Activated CD4-positive, alpha-beta T cell treated with anti-CD3 and anti-CD28 coated beads, Interleukin-2, amount 50 U/mL, for 1 hour (primary cell): ENCODE measurements around the gene SLC39A9.
"Not testable (repeated sequence)": the region's sequence is repeated elsewhere in the genome, so short reads cannot be mapped to it uniquely, and the experiment has no call there.

Source experiments
- DNase-seq: peaks from one replicate; pipeline ENCODE4 v3.0.0-alpha.2; 2020

SLC39A9 gene

GRCh38 chr14:69479696-69480095, 81.2 kb downstream of the SLC39A9 start:
- DNase-seq = no peak

GRCh38 chr14:69480136-69480535, 81.6 kb downstream of the SLC39A9 start:
- no peak for DNase-seq

- no peak for DNase-seq
Observed at GRCh38 chr14:69481815-69482568, 83.5 kb downstream of the SLC39A9 start.

GRCh38 chr14:69483765-69484443, 85.4 kb downstream of the SLC39A9 start:
- DNase-seq = no peak

- DNase-seq = no peak
Observed at GRCh38 chr14:69484444-69485314, 86.2 kb downstream of the SLC39A9 start, which contains the start of gene PLEKHD1. PLEKHD1 (plus strand) TSS chr14:69484728; CDS start chr14:69484966, 238 bp downstream.

- DNase-seq = no peak
Observed at GRCh38 chr14:69485315-69485660, 86.8 kb downstream of the SLC39A9 start.

- DNase-seq = no peak
Observed at GRCh38 chr14:69485701-69486100, 87.2 kb downstream of the SLC39A9 start.

GRCh38 chr14:69487226-69487625, 88.7 kb downstream of the SLC39A9 start:
- DNase-seq = no peak

GRCh38 chr14:69487771-69488170, 89.3 kb downstream of the SLC39A9 start:
- DNase-seq = no peak

- DNase-seq = no peak
Observed at GRCh38 chr14:69489495-69489894, 91.0 kb downstream of the SLC39A9 start.

GRCh38 chr14:69490219-69490918, 91.9 kb downstream of the SLC39A9 start:
- DNase-seq = no peak

- DNase-seq = no peak
Observed at GRCh38 chr14:69491193-69491592, 92.7 kb downstream of the SLC39A9 start.

GRCh38 chr14:69493038-69493437, 94.5 kb downstream of the SLC39A9 start:
- DNase-seq = no peak

- DNase-seq = no peak
Observed at GRCh38 chr14:69493791-69494190, 95.3 kb downstream of the SLC39A9 start.

- DNase-seq = no peak
Observed at GRCh38 chr14:69495341-69495921, 96.9 kb downstream of the SLC39A9 start.

GRCh38 chr14:69497866-69498265, 99.4 kb downstream of the SLC39A9 start:
- not testable (repeated sequence) for DNase-seq

GRCh38 chr14:69498286-69498685, 99.8 kb downstream of the SLC39A9 start:
- not testable (repeated sequence) for DNase-seq

GRCh38 chr14:69499436-69499835, 100.9 kb downstream of the SLC39A9 start:
- DNase-seq = no peak

GRCh38 chr14:69500096-69500495, 101.6 kb downstream of the SLC39A9 start:
- DNase-seq = no peak

GRCh38 chr14:69500736-69501135, 102.2 kb downstream of the SLC39A9 start:
- DNase-seq = no peak

- no peak for DNase-seq
Observed at GRCh38 chr14:69501423-69501838, 102.9 kb downstream of the SLC39A9 start.

GRCh38 chr14:69504775-69505174, 106.3 kb downstream of the SLC39A9 start:
- DNase-seq = no peak
